ENCODE data around the gene SACM1L.
"Not testable (repeated sequence)": the region's sequence is repeated elsewhere in the genome, so short reads cannot be mapped to it uniquely, and the experiment has no call there.

- not testable (repeated sequence) for TF ChIP-seq SP4 (IDR thresholded peaks at IDR 0.05; ENCODE audit: low read length); SAP30 (IDR thresholded peaks at IDR 0.05; ENCODE audit: insufficient read depth, insufficient replicate concordance, low read length); TAF1 (IDR thresholded peaks at IDR 0.05; ENCODE audit: low read depth, low read length); CHD1 (IDR thresholded peaks at IDR 0.05; ENCODE audit: low read depth, low read length); EZH2 (IDR thresholded peaks at IDR 0.05; ENCODE audit: low read depth, low read length, severe bottlenecking)
- TF ChIP-seq, protein P1, sequence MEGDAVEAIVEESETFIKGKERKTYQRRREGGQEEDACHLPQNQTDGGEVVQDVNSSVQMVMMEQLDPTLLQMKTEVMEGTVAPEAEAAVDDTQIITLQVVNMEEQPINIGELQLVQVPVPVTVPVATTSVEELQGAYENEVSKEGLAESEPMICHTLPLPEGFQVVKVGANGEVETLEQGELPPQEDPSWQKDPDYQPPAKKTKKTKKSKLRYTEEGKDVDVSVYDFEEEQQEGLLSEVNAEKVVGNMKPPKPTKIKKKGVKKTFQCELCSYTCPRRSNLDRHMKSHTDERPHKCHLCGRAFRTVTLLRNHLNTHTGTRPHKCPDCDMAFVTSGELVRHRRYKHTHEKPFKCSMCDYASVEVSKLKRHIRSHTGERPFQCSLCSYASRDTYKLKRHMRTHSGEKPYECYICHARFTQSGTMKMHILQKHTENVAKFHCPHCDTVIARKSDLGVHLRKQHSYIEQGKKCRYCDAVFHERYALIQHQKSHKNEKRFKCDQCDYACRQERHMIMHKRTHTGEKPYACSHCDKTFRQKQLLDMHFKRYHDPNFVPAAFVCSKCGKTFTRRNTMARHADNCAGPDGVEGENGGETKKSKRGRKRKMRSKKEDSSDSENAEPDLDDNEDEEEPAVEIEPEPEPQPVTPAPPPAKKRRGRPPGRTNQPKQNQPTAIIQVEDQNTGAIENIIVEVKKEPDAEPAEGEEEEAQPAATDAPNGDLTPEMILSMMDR (IDR thresholded peaks at IDR 0.05; ENCODE audit: control extremely low read depth in 1 of 3, insufficient read depth in 1 of 3, low read depth in 1 of 3, low read length in 3 of 3): not testable (repeated sequence)
Measured at GRCh38 chr3:45749036-45749600, 59.9 kb downstream of the SACM1L start.

Data from H1 (cell line).